GM12878 (cell line): ENCODE measurements around the gene TNXB. TPM values are rescaled to one million over a fixed set of nuclear protein-coding genes. Genes with fewer than 3 reads are reported as not detected.

Source experiments
- ATAC-seq: fragments of 200-7000 bp; cut with Tn5 transposase; 3 replicates; pipeline ENCODE4 v1.9.1; 2020; ENCODE audit warnings: mild to moderate bottlenecking, moderate library complexity
- BruUV-seq: library from RNA; stranded (reverse); fragments of 400-500 nt; replicated peaks from 2 replicates; lab custom pipeline; 2021; lab: Mats Ljungman, UMichigan
- CTCF ChIA-PET: fragments of 300-600 bp; sonication (Branson Sonifier 250); formaldehyde crosslinking; extraction: SDS; loops from one replicate; lab custom pipeline; 2021; ENCODE audit warnings: inconsistent platforms; lab: Yijun Ruan, JAX
- POLR2A ChIA-PET: fragments of 350-600 bp; formaldehyde crosslinking; extraction: SDS; loops from one replicate; lab custom pipeline; 2021; ENCODE audit warnings: inconsistent platforms; lab: Charles Lee
- RAD21 ChIA-PET: fragments of 300-600 bp; sonication (Branson Sonifier 250); formaldehyde crosslinking; loops from one replicate; lab custom pipeline; 2023; ENCODE audit warnings: antibody characterized with exemption; ENCODE audit not compliant: unreplicated experiment; lab: Charles Lee
- SMC1A ChIA-PET: fragments of 300-600 bp; sonication (Branson Sonifier 250); formaldehyde crosslinking; loops from one replicate; lab custom pipeline; 2023; ENCODE audit not compliant: unreplicated experiment, uncharacterized antibody; lab: Charles Lee
- DNase-seq: peaks from one replicate; pipeline ENCODE4 v3.0.0-alpha.2; 2011; ENCODE audit warnings: low read depth, low spot score
- FAIRE-seq: peaks from 3 replicates; lab custom pipeline; 2011; peaks lifted over from hg19 to GRCh38; lab: Jason Lieb, UNC
- H2AFZ ChIP-seq: 2 replicates; pipeline ENCODE4 v1.6.0; 2011; ENCODE audit warnings: low read depth, low read length, control low read depth; ENCODE audit not compliant: control insufficient read depth
- H3K27ac ChIP-seq: 2 replicates; pipeline ENCODE4 v1.5.1; 2011; ENCODE audit warnings: control low read depth; ENCODE audit not compliant: control insufficient read depth, insufficient read depth
- H3K27me3 ChIP-seq, 2 experiments: replicated peaks in 1 of 2; 2 replicates each; pipeline versions ENCODE4 v1.6.0 to v1.6.1; 2011; ENCODE audit warnings: low read length in 1 of 2; ENCODE audit not compliant: control insufficient read depth in 2 of 2, insufficient read depth in 2 of 2
- H3K36me3 ChIP-seq, 2 experiments: 2 replicates each; pipeline ENCODE4 v1.5.1; 2011; ENCODE audit warnings: low read length in 1 of 2; ENCODE audit not compliant: control insufficient read depth in 2 of 2, insufficient read depth in 2 of 2
- H3K4me1 ChIP-seq: 2 replicates; pipeline ENCODE4 v1.6.1; 2011; ENCODE audit warnings: mild to moderate bottlenecking, low read length, moderate library complexity, mixed read lengths; ENCODE audit not compliant: control insufficient read depth, insufficient read depth
- H3K4me2 ChIP-seq: 2 replicates; pipeline ENCODE4 v1.6.0; 2011; ENCODE audit warnings: control low read depth; ENCODE audit not compliant: control insufficient read depth, insufficient read depth
- H3K4me3 ChIP-seq: fragments of 200-600 bp; sonication (generic); 2 replicates; pipeline ENCODE4 v1.5.1; 2016
- H3K79me2 ChIP-seq: 2 replicates; pipeline ENCODE4 v1.6.0; 2011; ENCODE audit warnings: low read length; ENCODE audit not compliant: control insufficient read depth, insufficient read depth
- H3K9ac ChIP-seq: 2 replicates; pipeline ENCODE4 v1.8.0; 2011; ENCODE audit warnings: low read length, control low read depth, mixed read lengths; ENCODE audit not compliant: control insufficient read depth, insufficient read depth
- H3K9me3 ChIP-seq: replicated peaks from 3 replicates; pipeline ENCODE4 v1.5.1; 2011; ENCODE audit warnings: mild to moderate bottlenecking, low read length; ENCODE audit not compliant: control insufficient read depth, insufficient read depth
- H4K20me1 ChIP-seq: 2 replicates; pipeline ENCODE4 v1.6.0; 2011; ENCODE audit not compliant: control insufficient read depth, insufficient read depth
- BACH1 ChIP-seq: fragments of 450-650 bp; IDR thresholded peaks from 2 replicates; pipeline ENCODE4 v1.6.1; 2017; ENCODE audit warnings: mild to moderate bottlenecking, borderline replicate concordance
- BHLHE40 ChIP-seq, 2 experiments: fragments of 450-650 bp in 1 of 2; IDR thresholded peaks; 2 replicates each; pipeline ENCODE4 v1.6.1; 2011 to 2017; ENCODE audit warnings: low read depth in 2 of 2, borderline replicate concordance in 1 of 2, improper control_type of control experiment in 1 of 2, low read length in 1 of 2, mild to moderate bottlenecking in 1 of 2
- CREB1 ChIP-seq: IDR thresholded peaks from 2 replicates; pipeline ENCODE4 v1.6.1; 2012; ENCODE audit warnings: low read depth, mild to moderate bottlenecking, inconsistent platforms
- FOS ChIP-seq: IDR thresholded peaks from 3 replicates; pipeline ENCODE4 v1.6.1; 2011; ENCODE audit warnings: borderline replicate concordance; ENCODE audit not compliant: insufficient read length; ENCODE audit errors: extremely low read depth
- MEF2B ChIP-seq: fragments of 450-650 bp; IDR thresholded peaks from 2 replicates; pipeline ENCODE4 v1.6.1; 2018; ENCODE audit warnings: mild to moderate bottlenecking, moderate library complexity; ENCODE audit not compliant: partially characterized antibody, poor library complexity, severe bottlenecking
- POLR2AphosphoS5 ChIP-seq: IDR thresholded peaks from 2 replicates; pipeline ENCODE4 v1.6.1; 2011; ENCODE audit warnings: mild to moderate bottlenecking, low read length, inconsistent platforms
- RUNX3 ChIP-seq: IDR thresholded peaks from 2 replicates; pipeline ENCODE4 v1.6.1; 2012; ENCODE audit warnings: low read length, inconsistent platforms
- SMC3 ChIP-seq: IDR thresholded peaks from 2 replicates; pipeline ENCODE4 v1.6.1; 2011; ENCODE audit warnings: low read length, improper control_type of control experiment, borderline replicate concordance
- SREBF2 ChIP-seq: IDR thresholded peaks from 2 replicates; pipeline ENCODE4 v1.6.1; 2012; ENCODE audit warnings: mild to moderate bottlenecking, low read length
- SUPT20H ChIP-seq: IDR thresholded peaks from 2 replicates; pipeline ENCODE4 v1.6.1; 2011; ENCODE audit warnings: low read depth, mild to moderate bottlenecking, low read length, moderate library complexity, borderline replicate concordance; ENCODE audit not compliant: control insufficient read depth
- in situ Hi-C: fragments of 300-500 bp; cut with MboI; formaldehyde crosslinking; loops from 9 replicates; pipeline ENCODE4 v1.14.3; 2018; ENCODE audit warnings: mixed read lengths
- intact Hi-C: fragments of 100-400 bp; cut with micrococcal nuclease; formaldehyde crosslinking; loops from one replicate; pipeline ENCODE4 v1.14.2; 2022; ENCODE audit not compliant: unreplicated experiment
- polyA plus RNA-seq, 11 experiments: library from polyadenylated mRNA; depleted of rRNA in 4 of 11; unstranded in 6 of 11; stranded (reverse) in 5 of 11; fragments of >200 nt; fragmentation: Nextera tagmentation in 4 of 11; fragmentation: Illumina TruSeq in 1 of 11; extraction: Ambion mirVana in 4 of 11; extraction: Trizol in 1 of 11; gene quantifications; 1 replicate in 1 of 11; 2 replicates in 10 of 11; pipeline versions ENCODE4 v1.2.1 to v1.2.3, GENCODE V29; 2011 to 2016; ENCODE audit warnings: inconsistent platforms in 2 of 11, missing spikeins in 2 of 11, low read depth in 1 of 11
- total RNA-seq, 4 experiments: library from RNA; depleted of rRNA in 3 of 4; stranded (reverse); fragments of >200 nt in 3 of 4; fragmentation: Illumina TruSeq in 1 of 4; extraction: Trizol in 1 of 4; gene quantifications; 2 replicates each; pipeline versions ENCODE4 v1.2.1 to v1.2.3, GENCODE V29; 2013 to 2021
- TF ChIP-seq, protein P1 (sequence below): fragments of 450-650 bp; IDR thresholded peaks from 2 replicates; pipeline ENCODE4 v1.6.1; 2017; ENCODE audit warnings: antibody characterized with exemption, mild to moderate bottlenecking, moderate library complexity
- TF ChIP-seq, protein P2 (sequence below): fragments of 450-650 bp; IDR thresholded peaks from 2 replicates; pipeline ENCODE4 v1.6.1; 2017; ENCODE audit warnings: mild to moderate bottlenecking
- TF ChIP-seq, protein P3 (sequence below): fragments of 450-650 bp; formaldehyde crosslinking; IDR thresholded peaks from 2 replicates; pipeline ENCODE4 v1.5.0; 2022; ENCODE audit warnings: mild to moderate bottlenecking, missing genetic modification characterization
- TF ChIP-seq, protein P4 (sequence below), 3 experiments: IDR thresholded peaks in 2 of 3; conservative IDR thresholded peaks in 1 of 3; 2 replicates each; pipeline ENCODE4 v1.5.1; 2011; ENCODE audit warnings: low read depth in 3 of 3, low read length in 3 of 3, mild to moderate bottlenecking in 3 of 3, control low read depth in 2 of 3, moderate library complexity in 2 of 3, inconsistent platforms in 1 of 3, mixed read lengths in 1 of 3; ENCODE audit not compliant: control insufficient read depth in 2 of 3, insufficient read depth in 1 of 3; ENCODE audit errors: extremely low read depth in 1 of 3

TNXB gene
- total and polyA plus RNA-seq, 10 of the 15 experiments (the other 5 are each of a cell fraction or from before 2014, with no cell fraction given), result 0.03 to 2.5 (median 0.68) TPM; not detected in 2

DNA sequence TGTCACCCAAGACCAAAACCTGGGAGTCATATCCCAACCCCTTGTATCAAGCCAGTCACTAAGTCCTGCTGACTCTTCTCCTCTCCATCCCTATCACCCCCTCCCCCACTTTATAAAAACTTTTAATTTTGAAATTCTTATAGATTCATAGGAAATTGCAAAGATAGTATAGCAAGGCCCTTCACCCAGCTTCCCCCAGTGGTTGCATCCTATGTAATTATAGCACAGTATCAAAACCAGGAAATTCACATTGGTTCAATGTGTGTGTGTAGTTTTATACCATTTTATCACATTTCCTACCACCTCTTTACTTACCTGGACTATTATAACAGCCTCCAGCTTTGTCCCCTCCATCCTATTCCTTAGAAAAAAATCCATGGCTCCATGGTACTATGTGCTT is 48.9 kb upstream of the TNXB start:
- in situ Hi-C loops, result no loop called here
- no peaks in the 10 kb centered on the region; a peak in 2 of 4 replicates for H3K36me3 ChIP-seq
- H3K4me1 ChIP-seq, result peaks cover 3% of the 10 kb centered on the region; the same call in 1 of the 2 replicates
- ATAC-seq (no peak), FAIRE-seq (no peak), DNase-seq (no peak)
- intact Hi-C loops, result loop anchor here (10.0 kb wide), 1 partner anchor 113 kb away; no protein-coding TSS in a partner anchor
- no peak overlapping the region for H3K4me2 ChIP-seq
- ChIA-PET RAD21 (interaction anchor here (1.0 kb wide), 1 partner anchor 35 kb away, joined by 3 read pairs; no protein-coding TSS in a partner anchor), CTCF (interaction anchor here (1.0 to 2.4 kb wide), 3 partner anchors 12 to 40 kb away, joined by 3 to 15 read pairs (median 4); no protein-coding TSS in a partner anchor), SMC1A (no interaction called here), POLR2A (no interaction called here)
- no peak overlapping the region for H3K4me3 ChIP-seq
- no peaks in the 10 kb centered on the region for H3K27me3 ChIP-seq
- H3K27ac ChIP-seq, result no peak overlapping the region
- no TSS peak for BruUV-seq
- no peak overlapping the region for H3K9ac ChIP-seq
- H2AFZ ChIP-seq, result no peak overlapping the region
- H4K20me1 ChIP-seq, result no peaks in the 10 kb centered on the region
- no peaks in the 10 kb centered on the region for H3K79me2 ChIP-seq
- no peaks in the 10 kb centered on the region for H3K9me3 ChIP-seq
- TF ChIP-seq POLR2AphosphoS5, result no peak
- TF ChIP-seq FOS, result no peak
- no peak for TF ChIP-seq SUPT20H
- TF ChIP-seq, protein P1, sequence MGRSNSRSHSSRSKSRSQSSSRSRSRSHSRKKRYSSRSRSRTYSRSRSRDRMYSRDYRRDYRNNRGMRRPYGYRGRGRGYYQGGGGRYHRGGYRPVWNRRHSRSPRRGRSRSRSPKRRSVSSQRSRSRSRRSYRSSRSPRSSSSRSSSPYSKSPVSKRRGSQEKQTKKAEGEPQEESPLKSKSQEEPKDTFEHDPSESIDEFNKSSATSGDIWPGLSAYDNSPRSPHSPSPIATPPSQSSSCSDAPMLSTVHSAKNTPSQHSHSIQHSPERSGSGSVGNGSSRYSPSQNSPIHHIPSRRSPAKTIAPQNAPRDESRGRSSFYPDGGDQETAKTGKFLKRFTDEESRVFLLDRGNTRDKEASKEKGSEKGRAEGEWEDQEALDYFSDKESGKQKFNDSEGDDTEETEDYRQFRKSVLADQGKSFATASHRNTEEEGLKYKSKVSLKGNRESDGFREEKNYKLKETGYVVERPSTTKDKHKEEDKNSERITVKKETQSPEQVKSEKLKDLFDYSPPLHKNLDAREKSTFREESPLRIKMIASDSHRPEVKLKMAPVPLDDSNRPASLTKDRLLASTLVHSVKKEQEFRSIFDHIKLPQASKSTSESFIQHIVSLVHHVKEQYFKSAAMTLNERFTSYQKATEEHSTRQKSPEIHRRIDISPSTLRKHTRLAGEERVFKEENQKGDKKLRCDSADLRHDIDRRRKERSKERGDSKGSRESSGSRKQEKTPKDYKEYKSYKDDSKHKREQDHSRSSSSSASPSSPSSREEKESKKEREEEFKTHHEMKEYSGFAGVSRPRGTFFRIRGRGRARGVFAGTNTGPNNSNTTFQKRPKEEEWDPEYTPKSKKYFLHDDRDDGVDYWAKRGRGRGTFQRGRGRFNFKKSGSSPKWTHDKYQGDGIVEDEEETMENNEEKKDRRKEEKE, result no peak
- TF ChIP-seq, protein P2, sequence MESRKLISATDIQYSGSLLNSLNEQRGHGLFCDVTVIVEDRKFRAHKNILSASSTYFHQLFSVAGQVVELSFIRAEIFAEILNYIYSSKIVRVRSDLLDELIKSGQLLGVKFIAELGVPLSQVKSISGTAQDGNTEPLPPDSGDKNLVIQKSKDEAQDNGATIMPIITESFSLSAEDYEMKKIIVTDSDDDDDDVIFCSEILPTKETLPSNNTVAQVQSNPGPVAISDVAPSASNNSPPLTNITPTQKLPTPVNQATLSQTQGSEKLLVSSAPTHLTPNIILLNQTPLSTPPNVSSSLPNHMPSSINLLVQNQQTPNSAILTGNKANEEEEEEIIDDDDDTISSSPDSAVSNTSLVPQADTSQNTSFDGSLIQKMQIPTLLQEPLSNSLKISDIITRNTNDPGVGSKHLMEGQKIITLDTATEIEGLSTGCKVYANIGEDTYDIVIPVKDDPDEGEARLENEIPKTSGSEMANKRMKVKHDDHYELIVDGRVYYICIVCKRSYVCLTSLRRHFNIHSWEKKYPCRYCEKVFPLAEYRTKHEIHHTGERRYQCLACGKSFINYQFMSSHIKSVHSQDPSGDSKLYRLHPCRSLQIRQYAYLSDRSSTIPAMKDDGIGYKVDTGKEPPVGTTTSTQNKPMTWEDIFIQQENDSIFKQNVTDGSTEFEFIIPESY, result no peak
- TF ChIP-seq MEF2B, result no peak
- TF ChIP-seq, protein P3, sequence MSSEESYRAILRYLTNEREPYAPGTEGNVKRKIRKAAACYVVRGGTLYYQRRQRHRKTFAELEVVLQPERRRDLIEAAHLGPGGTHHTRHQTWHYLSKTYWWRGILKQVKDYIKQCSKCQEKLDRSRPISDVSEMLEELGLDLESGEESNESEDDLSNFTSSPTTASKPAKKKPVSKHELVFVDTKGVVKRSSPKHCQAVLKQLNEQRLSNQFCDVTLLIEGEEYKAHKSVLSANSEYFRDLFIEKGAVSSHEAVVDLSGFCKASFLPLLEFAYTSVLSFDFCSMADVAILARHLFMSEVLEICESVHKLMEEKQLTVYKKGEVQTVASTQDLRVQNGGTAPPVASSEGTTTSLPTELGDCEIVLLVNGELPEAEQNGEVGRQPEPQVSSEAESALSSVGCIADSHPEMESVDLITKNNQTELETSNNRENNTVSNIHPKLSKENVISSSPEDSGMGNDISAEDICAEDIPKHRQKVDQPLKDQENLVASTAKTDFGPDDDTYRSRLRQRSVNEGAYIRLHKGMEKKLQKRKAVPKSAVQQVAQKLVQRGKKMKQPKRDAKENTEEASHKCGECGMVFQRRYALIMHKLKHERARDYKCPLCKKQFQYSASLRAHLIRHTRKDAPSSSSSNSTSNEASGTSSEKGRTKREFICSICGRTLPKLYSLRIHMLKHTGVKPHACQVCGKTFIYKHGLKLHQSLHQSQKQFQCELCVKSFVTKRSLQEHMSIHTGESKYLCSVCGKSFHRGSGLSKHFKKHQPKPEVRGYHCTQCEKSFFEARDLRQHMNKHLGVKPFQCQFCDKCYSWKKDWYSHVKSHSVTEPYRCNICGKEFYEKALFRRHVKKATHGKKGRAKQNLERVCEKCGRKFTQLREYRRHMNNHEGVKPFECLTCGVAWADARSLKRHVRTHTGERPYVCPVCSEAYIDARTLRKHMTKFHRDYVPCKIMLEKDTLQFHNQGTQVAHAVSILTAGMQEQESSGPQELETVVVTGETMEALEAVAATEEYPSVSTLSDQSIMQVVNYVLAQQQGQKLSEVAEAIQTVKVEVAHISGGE (CRISPR knock-in tag), result no peak
- no peak for TF ChIP-seq RUNX3
- no peak for TF ChIP-seq BHLHE40 (IDR thresholded peaks at IDR 0.05; ENCODE audit: borderline replicate concordance in 1 of 2, low read depth in 2 of 2, low read length in 1 of 2)
- no peak for TF ChIP-seq SMC3
- no peak for TF ChIP-seq SREBF2
- TF ChIP-seq, protein P4, sequence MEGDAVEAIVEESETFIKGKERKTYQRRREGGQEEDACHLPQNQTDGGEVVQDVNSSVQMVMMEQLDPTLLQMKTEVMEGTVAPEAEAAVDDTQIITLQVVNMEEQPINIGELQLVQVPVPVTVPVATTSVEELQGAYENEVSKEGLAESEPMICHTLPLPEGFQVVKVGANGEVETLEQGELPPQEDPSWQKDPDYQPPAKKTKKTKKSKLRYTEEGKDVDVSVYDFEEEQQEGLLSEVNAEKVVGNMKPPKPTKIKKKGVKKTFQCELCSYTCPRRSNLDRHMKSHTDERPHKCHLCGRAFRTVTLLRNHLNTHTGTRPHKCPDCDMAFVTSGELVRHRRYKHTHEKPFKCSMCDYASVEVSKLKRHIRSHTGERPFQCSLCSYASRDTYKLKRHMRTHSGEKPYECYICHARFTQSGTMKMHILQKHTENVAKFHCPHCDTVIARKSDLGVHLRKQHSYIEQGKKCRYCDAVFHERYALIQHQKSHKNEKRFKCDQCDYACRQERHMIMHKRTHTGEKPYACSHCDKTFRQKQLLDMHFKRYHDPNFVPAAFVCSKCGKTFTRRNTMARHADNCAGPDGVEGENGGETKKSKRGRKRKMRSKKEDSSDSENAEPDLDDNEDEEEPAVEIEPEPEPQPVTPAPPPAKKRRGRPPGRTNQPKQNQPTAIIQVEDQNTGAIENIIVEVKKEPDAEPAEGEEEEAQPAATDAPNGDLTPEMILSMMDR (IDR thresholded peaks at IDR 0.05 in 2 of 3, conservative IDR thresholded peaks at IDR 0.05 in 1 of 3; ENCODE audit: control insufficient read depth in 2 of 3, extremely low read depth in 1 of 3, insufficient read depth in 1 of 3, low read depth in 3 of 3, low read length in 3 of 3), result no peak
- TF ChIP-seq CREB1, result no peak
- TF ChIP-seq BACH1, result no peak
